ENCODE results near the gene PDLIM7.

Gene PDLIM7

DNA sequence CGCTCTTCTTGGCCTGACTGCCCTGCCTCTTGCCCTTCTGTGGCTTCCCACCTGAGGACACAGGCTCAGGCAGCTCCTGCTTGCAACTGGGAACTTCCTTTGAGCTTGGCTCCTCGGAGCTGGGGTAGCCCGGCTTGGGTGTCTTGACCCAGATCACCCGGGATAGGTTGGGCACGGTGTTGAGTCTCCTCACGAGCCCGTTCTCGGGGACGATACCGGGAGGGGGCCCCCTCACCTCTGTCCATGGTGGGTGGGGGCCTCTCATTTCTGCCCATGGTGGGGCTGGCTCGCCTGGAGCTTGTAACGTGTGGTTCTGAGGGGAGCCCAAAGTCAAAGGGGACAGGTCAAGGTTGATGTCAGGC is 27.1 kb upstream of the PDLIM7 start:
- DNase-seq (ENCODE audit: low read depth), result no peak

DNA sequence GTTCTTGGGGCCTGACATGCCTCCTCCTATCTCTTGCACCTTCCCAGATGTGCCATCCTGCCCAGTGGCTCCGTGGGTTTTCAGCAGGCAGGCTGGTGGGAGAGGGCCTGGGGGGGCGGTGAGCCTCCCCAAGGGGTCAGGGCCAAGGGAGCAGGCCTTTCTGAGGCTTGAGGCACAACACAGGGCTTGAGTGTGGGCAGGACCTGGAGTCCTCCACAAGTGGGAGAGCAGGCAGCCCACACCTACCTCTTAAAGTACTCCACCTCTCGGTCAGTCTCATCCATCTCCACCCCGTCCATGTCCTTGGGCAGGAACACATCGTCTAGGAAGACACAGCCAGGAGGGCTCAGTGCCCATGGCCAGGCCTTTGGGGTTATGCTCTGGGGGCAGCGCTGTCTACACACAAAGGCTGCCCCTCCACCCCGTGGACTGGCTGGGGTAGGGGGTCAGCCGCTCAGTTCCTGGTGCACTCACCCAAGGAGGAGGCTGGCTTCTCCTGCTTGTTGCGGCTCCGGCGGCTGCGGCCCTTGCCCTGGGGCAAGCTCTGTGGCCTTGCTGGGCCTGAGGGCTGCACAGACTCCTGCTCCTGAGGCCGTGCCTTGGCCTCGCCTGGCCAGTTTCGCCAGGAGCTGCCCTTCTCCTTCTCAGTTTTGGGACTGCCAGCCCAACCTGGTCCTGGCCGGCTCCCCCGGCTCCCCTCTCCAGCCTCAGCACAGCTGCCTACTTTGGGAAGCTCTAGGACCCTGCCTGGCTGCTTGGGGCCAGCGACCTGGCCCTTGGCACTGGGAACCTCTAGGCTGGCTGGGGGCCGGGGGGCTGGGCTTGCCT is 26.5 kb upstream of the PDLIM7 start:
- DNase-seq (ENCODE audit: low read depth), result no peak

DNA sequence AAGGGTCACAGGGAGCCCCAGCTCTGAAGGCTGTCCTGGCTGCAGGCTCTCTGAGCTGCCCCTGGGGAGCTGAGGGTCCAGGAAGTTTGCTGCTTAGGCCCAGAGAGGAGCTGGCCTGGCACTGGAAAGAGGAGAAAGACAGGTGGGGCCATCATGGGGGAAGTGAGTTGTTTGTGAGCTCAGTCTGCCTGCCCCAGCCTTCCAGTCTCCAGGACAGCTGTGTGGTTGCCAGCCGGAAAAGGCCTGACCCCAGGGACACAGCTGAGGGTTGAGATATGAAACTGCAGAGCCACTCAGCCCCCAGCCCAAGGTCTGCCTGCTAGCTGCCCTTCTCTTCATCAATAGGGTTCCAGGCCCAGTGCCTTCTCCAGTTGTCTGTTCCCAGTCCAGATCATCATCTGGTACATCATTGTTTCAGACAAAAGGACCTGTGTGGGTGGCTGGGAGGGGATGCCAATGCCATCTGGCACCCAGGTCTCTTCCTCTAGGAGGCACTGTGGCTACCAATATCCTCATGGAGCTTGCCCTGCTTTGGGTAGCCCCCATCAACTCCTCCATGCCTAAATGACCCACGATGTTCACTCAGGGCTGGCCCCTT is 23.6 kb upstream of the PDLIM7 start:
- no peak for DNase-seq (ENCODE audit: low read depth)

DNA sequence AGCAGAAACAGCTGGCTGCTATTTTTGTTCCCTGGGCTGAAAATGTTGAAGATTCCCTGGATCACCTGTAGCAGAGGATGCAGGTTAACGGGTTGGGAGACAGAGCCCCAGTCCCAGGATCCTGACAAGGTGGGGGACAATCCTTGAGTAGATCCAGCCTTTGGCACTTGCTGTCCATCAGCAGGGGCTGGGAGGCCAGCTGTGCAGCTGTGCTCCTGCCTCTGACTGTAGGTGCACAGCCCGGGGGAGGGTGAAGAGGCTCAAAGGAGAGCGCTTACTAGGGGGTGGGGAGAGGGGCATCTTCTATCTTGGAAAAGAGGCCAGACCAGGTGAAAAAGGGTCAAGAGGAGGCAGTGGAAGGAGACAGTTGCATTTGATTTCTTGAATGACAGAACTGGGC is 22.9 kb upstream of the PDLIM7 start:
- no peak for DNase-seq (ENCODE audit: low read depth)

- no peak for DNase-seq (ENCODE audit: low read depth)
Observed at GRCh38 chr5:177519463-177520235, 22.2 kb upstream of the PDLIM7 start.

DNA sequence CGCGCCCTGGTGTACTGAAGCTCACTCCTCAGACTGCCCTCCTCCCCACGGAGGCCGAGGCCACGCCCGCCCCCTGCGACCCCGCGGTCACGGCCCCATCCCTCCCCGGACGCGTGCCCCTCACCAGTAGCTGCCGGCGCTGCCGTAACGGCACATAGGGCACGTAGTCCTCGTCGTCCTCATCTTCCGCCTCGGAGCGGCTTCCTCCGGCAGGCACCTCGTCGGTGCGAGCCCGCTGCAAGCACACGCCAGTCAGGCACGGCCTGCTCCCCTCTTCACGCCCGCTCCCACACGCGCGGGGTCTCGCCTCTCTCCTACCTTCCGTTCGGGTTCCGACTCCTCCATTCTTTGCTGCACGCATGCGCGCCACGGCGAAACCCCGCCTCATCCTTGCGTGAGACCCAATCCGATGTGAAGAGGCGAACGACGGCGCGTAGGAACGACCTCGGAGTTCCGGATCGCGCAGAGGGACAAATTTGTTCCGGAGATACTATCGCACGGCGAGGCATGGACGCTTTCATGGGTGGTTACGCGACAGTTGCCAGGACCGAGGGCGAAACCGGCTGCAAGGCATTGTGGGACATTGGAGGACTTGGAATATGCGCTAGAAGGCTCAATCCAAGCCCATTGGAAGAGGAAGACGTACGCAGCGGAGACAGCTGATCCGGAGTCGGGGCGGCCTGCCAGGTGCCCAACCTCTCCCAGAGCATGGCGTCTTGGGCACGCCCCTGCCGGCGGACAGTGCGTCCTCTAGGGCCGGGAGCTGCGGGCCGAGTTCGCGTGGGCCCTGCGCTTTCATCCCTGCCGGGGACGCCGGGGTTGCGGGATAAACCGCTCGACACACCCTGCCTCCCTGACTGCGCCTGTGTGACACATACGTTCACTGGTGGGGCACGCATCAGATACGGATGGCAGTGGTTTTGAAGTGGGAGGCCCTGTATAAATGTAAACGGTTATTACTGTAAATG is 19.5 kb upstream of the PDLIM7 start, which contains the start of gene DDX41:
TSS of gene DDX41 (minus strand) at position 361 of the 968 bp plus-strand sequence. CDS start at position 345, 16 bp downstream.
- peak; percentile 94 for DNase-seq (ENCODE audit: low read depth)

DNA sequence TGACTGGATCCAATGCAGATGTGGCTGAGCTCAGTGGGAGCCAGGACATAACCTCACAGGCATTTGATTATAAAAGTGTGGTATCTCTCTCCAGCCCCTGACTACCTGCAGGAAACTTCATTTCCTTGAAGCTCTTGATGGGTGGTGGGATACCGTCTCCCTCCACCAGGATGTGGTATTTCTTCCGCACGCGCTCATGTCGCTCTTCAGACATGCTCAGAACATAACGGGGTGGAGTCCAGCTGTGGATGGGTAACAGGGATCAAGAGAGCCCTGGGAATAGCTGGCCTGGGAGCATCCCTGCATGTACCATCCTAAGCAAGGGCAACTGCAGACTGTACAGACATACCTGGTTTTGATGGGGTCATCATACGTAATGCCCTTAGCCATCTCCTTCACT is 18.2 kb upstream of the PDLIM7 start:
- DNase-seq (ENCODE audit: low read depth), result no peak

- no peak for DNase-seq (ENCODE audit: low read depth)
Observed at GRCh38 chr5:177514541-177514940, 17.1 kb upstream of the PDLIM7 start.

DNA sequence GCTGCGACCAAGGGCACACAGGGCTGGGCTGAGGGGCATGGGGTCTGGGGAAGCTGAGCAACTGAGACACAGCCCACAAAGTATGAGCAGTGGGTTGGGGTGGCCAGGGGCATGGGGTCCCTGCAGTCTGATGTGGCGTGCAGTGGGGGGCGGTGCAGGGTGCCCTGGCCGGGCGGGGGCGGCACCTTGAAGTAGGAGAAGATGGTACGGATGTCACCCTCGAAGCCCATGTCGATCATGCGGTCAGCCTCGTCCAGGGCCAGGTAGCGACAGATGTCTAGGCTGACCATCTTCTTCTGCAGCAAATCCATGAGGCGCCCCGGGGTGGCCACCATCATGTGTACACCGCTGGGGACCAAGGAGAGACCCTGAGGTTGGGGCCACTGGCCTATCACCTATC is 16.1 kb upstream of the PDLIM7 start:
- no peak for DNase-seq (ENCODE audit: low read depth)

GRCh38 chr5:177512736-177513380 is 15.5 kb upstream of the PDLIM7 start:
- DNase-seq (ENCODE audit: low read depth), result no peak

- DNase-seq (ENCODE audit: low read depth), result no peak
Observed at GRCh38 chr5:177511796-177512675, 14.6 kb upstream of the PDLIM7 start.

GRCh38 chr5:177511181-177511580 is 13.8 kb upstream of the PDLIM7 start:
- no peak for DNase-seq (ENCODE audit: low read depth)

- no peak for DNase-seq (ENCODE audit: low read depth)
Observed at GRCh38 chr5:177510567-177511053, 13.2 kb upstream of the PDLIM7 start.

- no peak for DNase-seq (ENCODE audit: low read depth)
Observed at GRCh38 chr5:177509991-177510566, 12.7 kb upstream of the PDLIM7 start.

DNA sequence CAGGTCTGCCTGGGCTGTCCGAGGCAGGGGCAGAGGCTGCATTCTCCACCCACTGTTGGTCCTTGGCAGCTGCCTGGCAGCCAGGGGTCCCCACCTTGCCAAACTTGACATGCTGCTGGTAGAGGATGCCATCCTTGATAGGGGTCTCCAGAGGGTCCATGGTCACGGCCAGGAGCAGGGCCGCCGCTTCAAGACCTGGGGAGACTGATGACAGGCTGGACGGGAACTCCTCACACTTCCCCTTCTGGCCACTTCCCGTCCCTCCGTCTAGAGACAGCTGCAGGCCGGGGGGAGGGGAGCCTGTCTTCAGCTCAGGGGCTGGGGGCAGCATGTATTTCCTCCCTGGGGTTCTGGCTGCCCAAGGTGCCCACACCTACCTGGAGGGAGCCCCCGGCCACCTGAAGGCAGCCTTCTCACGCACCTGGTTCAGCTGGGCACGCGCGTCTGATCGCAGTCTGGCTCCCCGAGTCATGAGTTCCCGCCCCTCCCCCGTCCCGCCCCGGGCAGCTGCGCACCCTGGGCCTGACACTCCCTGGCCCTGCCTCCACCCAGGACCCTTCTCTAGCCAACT is 12.1 kb upstream of the PDLIM7 start, which contains the start of gene DOK3:
TSS of gene DOK3 (minus strand) at position 446 of the 571 bp plus-strand sequence. CDS start at position 160, 286 bp downstream.
- DNase-seq (ENCODE audit: low read depth), result no peak

- DNase-seq (ENCODE audit: low read depth), result no peak
Observed at GRCh38 chr5:177508837-177509236, 11.4 kb upstream of the PDLIM7 start.

GRCh38 chr5:177508221-177508611 is 10.8 kb upstream of the PDLIM7 start:
- no peak for DNase-seq (ENCODE audit: low read depth)

GRCh38 chr5:177507596-177508220 is 10.3 kb upstream of the PDLIM7 start:
- DNase-seq (ENCODE audit: low read depth), result no peak

DNA sequence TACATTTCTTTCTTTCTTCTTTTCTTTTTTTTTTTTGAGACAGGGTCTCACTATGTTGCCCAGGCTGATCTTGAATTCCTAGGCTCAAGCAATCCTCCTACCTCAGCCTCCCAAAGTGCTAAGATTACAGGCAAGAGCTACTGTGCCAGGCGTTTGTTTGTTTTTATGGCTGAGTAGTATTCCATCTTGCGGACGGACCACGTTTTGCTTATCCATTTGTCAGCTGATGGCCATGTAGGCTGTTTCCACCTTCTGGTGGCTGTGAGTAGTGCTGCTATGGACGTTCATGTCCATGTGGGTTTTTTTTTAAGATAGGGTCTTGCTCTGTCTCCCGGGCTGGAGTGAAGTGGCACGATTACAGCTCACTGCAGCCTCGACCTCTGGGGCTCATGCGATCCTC is 9.8 kb upstream of the PDLIM7 start:
- DNase-seq (ENCODE audit: low read depth), result no peak
